ENCODE results near the gene PYGB.

Gene PYGB

DNA sequence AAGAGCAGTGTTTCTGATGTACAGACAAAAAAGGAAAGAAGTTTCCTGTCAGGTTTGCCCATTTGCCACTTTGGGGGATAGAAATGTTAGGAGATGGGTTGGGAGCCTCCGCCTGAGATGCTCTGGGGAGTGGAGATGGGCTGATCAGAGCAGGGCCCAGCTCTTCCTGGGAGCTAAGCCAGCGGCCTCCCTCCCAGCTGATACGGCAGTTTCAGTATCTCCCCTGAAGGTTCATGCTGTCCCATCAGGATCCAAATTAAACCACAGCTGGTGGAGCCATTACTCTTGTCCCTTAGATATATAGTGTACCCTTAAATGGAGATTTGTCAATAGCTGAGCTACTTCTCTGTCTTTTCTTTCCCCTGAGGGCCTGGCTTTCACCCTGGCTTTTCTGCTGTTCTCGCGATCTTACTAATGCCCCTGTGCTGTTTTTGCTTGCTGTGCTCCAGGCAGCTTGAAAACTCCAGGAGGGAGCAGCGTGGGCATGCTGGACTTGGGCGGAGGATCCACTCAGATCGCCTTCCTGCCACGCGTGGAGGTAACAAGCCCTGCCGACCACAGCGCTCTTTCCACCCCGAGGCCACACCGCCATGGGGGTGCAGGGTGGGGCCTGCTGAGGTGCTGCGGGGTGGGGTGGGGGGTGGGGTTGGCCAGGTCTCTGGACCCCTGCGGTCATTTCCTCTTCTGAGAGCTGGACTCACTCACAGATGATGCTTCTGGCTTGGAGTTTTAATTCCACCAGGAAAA is 31.5 kb upstream of the PYGB start:
- DNase-seq = no peak

DNA sequence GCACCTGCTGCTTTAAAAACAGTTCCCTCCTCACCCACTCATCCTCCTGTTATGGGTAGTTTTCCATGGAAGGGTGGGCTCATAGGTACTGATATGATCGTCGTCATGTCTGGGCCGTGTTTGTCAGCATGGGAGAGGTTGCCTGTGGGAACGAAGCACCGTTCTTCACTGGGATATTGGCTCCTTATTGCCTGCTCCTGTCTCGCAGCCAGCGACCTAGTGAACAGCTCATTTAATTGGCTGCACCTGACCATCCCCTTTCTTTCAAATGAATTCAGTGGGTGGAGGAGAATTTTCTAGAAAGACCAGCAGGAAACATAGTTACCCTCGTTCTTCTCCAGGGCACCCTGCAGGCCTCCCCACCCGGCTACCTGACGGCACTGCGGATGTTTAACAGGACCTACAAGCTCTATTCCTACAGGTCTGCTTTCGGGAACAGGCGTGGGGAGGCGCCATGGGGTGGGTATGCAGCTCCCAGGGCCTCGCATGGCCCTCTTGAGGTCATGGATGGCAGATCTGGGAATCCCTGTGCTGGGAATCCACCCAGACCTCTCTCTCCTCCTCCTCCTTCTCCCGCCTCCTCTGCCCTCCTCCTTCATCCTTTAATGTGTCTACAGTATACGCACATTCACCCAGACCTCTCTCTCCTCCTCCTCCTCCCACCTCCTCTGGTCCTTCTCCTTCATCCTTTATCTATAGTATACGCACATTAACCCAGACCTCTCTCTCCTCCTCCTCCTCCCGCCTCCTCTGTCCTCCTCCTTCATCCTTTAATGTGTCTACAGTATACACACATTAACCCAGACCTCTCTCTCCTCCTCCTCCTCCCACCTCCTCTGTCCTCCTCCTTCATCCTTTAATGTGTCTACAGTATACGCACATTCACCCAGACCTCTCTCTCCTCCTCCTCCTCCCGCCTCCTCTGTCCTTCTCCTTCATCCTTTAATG is 30.4 kb upstream of the PYGB start:
- no peak for DNase-seq

DNA sequence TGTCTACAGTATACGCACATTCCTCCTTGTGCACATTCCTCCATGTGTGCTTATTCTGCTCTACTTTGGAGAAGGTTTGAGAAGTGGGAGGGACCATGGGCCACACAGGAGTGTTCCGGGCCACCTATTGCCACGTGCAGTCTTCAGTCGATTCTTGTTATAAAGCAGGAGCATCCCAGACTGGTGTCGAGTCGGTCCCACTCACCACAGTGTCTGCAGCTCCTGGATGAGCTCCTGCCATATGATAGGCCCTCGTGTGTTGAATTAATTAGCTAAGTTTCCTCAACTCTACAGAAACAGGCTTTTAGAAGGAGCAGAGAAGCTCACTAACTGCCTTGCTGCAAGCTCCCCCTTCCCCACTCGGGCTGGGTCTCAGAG is 29.8 kb upstream of the PYGB start:
- DNase-seq = no peak

DNA sequence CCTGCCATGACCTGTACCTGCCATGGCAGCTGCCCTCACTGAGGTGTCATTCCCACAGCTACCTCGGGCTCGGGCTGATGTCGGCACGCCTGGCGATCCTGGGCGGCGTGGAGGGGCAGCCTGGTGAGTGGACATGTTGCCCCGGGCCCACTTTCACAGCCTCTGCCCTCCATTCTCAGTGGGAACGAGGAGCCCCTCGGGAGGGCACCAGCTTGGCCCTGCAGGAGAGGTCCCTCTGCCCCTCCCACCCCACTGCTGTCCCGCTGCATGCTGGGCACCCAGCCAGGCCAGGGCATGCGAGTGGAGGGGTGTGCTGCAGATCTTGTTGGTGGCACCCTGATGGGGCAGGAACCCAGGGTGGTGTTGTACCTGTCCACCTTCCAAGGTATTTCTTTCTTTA is 29.4 kb upstream of the PYGB start:
- no peak for DNase-seq

DNA sequence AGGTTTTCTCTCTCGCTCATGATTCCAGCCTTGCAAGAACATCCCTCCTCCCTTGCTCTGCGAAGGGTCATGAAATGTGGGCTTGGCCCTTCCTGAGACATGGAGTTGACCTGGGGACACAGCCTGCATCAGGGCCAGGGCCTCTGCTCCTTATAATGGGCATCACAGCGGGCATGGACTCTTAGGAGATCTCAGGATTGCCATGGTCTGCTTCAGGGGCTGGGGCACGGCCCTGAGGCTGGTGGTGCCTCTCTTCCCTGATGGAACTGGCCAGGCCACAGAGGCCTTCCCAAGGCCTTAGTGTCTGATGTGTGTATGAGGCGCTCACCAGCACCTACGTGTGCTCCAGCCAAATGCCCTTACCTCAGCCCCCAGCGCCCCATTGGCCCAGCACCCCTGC is 28.5 kb upstream of the PYGB start:
- DNase-seq = no peak

DNA sequence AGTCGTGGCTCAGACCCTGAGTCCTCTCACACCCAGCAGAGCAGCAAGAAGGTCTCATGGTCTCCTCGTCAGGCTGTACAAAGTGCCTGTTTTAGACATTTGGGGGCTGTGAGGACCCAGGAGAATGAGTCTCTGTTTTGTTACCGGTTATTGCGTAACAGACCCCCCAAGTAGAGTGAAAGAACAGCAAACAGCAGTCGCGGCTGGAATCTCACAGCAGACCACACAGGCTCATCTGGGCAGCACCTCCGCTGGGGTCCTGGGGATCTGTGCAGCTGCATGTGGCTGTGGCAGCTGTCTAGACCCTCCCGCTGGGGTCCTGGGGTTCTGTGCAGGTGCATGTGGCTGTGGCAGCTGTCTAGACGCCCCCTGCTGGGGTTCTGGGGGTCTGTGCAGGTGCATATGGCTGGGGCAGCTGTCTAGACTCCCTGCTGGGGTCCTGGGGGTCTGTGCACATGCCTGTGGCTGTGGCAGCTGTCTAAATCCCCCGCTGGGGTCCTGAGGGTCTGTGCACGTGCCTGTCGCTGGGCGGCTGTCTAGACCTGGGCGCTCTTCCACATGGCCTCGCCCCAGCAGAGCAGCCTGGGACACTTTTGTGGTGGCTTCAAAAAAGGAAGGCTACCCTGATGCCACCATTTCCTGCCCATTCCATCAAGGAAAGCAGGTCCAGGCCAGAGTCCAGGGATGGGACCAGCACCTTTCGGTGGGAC is 27.7 kb upstream of the PYGB start:
- peak in 2 of 6 experiments; percentile 8 to 12 for DNase-seq

DNA sequence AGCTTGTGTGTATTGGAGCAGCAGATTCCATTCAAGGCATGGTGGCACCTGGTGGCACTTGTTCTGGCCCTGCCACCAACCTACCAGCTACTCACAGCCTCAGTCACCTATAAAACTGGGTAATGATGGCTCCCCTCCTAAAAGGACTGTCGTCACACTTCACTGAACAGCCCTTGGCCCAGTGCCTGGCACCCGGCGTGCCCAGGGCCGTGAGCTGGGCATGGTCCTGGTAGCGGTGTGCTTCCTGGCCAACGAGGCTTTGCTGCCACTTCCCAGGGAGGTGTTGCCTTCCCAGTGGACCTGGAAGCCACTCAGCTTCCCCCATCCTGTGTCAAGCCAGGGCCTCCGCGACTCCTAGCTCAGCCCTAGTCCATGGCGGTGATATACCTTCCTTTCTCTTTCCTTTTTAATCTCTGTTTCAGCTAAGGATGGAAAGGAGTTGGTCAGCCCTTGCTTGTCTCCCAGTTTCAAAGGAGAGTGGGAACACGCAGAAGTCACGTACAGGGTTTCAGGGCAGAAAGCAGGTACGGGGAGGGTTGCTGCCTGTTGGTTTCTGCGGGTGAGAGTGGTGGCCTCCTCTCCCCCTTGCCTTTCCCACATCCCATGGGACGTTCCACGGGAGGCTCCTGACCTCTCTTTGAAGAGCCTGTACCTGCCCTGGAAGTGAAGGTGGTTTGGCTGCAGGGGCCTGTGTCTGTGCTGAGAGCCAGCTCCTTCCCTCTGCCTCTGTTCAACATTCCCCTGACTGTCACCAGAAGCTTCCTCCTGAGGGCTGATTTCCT is 26.9 kb upstream of the PYGB start:
- DNase-seq = no peak

DNA sequence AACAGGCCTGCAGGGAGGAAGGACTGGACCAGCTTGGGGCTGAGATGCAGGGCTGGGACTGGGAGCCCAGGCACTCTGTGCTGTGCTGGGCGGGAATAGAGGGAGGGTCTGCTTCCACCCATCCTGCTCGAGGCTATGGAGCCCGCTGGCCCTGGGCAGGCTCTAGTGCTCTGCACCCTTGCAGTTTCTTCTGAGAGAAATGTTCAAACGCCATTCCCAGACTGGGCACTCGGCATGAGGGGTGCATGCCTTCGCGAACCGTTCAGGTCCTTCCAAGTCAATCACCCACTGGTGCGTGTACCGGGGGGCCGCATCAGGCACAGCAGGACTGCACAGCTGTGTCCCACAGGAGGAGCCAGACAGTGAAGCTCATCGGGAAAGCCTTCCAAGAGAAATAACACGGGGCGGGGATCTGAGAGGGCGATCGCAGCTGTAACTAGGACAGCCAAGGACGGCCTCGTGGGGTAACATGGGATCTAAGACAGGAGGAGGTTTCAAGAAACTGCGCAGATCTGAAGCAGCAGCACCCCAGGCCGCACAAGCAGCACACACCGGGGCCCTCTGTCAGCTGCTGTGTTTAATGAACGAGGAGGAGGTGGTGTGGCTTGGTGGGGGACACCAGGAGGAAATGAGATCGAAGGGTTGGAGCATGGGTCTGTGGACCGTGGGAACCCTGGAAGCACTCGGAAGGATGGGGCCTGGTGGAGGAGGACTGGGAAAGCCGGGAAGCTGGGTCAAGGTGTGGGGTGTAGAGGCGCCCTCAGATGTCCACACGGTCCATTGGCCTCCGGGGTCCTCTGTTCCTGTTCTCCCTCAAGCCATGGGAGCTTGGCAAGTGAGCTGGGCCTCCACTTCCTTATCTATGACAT is 26.1 kb upstream of the PYGB start:
- no peak for DNase-seq

DNA sequence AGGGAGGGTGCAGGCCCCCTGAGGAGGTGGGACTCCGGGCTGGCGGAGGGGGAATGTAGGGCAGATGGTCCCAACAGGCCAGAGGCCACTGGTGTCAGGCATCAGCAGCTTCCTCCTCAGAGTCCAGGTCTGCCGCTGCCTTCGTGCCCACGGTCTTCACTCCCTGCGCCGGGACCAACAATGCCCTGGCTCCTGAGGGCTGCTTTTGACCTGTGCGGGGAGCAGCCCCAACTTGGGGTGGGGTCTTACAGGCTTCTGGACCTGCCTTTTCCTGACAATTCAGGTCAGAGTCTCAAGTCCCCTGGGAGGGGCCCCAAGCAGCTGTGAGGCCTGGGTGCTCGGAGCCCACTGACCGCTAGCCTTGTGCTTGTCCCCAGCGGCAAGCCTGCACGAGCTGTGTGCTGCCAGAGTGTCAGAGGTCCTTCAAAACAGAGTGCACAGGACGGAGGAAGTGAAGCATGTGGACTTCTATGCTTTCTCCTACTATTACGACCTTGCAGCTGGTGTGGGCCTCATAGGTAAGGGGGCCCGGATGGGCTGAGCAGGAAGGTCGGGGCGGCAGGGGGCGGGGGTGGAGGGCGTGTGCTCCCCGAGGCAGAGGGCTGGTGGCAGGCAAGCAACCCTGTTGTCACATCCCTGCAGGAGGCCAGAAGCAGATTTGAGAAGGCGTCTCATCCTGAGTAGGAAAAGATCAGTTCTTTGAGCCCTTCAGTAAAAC is 25.3 kb upstream of the PYGB start:
- DNase-seq = no peak

DNA sequence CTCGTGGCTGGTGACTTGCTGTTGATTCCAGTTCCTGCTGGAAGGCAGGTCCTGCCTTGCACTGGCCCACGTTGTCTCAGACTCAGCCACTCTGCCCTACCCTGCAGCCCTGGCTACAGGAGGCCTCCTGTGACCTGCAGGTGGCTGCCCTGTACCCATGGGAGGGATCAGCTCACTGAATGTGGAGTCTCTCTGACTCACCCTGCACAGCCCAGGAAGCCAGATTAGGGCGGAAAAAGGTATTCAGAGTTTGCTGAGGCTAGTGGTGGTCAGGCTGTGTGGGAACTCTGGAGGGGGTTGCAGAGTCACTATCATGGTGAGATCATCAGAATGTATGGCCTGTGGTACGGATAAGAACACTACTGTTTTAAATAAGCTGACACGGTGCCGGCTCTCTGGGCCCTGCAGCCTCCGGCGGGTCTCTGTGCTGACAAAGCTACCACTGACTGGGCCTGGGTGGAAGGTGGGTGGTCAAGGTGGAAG is 24.7 kb upstream of the PYGB start:
- DNase-seq = no peak

DNA sequence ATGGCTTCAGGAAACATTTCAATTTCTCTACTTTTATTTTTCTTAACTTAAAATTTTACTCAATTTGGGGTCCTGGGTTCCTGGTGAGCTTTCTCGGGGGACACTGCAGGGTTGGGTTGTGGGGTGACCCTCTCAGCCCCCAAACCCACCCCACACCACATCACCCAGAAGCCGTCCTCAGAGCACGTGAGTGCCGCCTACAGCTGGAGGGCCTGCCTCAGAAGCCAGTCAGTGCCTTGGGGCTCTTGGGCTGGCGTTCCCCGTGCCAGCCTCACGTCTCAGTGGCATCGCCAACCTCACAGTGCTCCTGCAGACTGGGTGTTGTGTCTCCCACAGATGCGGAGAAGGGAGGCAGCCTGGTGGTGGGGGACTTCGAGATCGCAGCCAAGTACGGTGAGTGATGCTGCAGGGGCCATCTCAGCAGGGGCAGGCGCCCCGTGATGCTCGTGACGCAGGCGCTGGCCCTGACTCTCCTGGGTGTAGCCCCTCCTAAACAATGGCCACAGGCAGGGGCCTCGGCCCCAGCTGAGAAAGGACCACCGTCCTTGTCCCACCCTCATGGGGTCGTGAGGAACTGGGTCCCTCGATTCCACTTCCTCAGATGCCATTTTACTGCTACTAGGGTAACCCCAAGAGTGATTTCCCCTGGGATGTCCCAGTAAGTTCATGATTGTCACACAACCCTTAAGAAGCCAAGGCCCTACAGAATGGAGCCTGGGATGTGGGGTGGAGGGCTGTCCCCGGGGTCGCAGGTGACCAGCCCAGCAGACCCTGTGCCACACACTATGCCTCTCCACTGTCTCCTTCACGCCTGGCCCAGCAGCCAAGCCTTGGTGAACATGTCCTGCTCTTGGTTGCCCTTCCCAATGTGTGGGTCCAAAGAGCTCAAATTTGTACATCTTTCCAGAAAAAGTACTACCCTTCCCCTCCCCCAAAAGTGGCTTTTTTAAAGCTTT is 23.8 kb upstream of the PYGB start:
- no peak for DNase-seq

DNA sequence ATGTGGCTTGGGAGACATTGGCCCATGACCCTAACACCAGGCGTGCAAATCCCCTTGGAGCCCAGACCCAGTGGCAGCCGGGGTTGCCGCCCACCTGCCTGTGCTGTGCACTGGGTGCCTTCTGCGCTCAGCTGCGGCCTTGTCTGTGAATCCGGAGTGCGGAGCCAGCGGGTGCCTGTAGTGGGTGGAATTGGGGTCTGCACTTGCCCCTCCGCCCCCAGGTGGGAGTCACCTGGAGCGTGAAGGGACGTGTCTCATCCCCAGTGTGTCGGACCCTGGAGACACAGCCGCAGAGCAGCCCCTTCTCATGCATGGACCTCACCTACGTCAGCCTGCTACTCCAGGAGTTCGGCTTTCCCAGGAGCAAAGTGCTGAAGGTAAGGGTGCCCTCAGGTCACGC is 22.9 kb upstream of the PYGB start:
- DNase-seq = no peak

DNA sequence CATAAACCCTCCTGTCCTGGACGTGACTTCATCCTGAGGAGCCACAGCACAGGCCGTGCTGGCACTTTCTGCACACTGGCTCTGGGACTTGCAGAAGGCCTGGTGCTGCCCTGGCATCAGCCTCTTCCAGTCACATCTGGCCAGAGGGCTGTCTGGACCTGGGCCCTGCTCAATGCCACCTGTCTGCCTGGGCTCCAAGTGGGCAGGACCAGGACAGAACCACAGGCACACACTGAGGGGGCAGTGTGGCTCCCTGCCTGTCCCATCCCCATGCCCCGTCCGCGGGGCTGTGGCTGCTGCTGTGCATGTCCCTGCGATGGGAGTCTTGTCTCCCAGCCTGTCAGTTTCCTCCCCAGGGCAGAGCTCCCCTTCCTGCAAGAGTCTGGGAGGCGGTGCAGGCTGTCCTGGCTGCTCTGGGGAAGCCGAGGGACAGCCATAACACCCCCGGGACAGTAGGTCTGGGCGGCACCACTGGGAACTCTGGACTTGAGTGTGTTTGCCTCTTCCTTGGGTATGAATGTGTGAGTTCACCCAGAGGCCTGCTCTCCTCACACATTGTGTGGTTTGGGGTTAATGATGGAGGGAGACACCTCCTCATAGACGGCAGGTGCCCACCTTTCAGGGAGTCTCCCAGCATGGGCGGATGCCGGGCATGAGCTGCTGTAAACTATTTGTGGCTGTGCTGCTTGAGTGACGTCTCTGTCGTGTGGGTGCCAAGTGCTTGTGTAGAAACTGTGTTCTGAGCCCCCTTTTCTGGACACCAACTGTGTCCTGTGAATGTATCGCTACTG is 22.0 kb upstream of the PYGB start:
- DNase-seq = no peak

DNA sequence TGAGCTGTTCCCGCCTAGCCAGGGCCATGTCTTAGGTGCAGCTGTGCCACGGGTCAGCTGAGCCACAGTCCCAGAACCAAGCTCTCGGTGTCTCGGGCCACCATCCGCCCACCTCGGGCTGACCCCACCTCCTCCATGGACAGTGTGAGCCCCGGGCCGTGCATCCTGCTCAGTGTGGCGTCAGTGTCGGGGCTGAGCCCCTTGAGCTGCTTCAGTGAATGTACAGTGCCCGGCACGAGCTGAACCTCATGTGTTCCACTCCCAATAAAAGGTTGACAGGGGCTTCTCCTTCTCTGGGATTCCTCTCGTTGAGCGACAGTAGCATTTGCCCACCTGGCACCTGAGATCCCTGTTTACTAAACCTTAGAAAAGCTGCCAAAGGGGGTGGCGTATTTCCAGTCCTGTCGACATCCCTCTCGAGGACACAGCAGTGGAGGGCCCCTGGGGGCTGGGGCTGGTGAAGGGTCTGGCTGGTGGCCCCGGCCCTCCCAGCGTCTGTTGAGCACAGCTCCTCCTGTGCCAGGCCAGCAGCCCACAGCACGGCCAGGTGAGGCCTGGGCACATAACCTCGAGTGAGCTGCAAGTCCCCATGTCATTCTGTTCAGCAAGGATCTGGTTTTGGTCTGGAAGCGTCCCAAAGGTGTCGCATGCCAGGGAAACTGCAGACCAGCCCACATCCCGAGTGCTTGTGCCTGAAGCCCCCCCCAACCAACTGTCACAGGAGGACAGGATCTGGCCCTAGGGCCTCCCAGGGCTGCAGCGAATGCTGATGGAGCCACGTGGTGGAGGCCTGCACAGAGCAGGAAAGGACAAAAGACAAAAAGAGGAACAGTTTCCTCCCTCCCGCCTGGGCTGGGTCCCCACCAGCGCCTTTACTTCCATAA is 21.2 kb upstream of the PYGB start:
- DNase-seq = no peak

DNA sequence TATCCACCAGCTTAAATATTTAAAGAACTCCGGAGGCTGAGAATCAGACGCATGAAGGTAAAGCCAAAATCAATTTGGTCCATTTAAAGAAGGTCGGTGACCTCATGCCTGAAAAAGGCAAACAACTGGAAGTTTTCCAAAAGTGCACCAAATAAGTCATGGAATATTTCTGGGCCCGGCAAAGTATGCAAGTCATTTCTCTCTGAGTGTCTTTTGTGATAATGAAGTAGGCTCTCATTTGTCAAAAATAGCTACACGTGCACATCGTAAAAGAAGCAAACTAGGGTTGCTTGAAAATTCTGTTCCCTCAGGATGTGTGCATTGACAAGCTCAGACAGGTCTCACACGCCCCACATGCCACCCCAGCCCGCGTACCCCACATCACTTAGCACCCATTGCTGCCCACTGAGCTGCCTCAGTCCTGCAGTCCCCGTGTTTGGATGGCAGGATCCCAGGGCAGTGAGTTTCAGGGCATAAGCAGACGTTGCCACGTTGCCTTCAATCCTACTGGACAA is 20.5 kb upstream of the PYGB start:
- DNase-seq = no peak

DNA sequence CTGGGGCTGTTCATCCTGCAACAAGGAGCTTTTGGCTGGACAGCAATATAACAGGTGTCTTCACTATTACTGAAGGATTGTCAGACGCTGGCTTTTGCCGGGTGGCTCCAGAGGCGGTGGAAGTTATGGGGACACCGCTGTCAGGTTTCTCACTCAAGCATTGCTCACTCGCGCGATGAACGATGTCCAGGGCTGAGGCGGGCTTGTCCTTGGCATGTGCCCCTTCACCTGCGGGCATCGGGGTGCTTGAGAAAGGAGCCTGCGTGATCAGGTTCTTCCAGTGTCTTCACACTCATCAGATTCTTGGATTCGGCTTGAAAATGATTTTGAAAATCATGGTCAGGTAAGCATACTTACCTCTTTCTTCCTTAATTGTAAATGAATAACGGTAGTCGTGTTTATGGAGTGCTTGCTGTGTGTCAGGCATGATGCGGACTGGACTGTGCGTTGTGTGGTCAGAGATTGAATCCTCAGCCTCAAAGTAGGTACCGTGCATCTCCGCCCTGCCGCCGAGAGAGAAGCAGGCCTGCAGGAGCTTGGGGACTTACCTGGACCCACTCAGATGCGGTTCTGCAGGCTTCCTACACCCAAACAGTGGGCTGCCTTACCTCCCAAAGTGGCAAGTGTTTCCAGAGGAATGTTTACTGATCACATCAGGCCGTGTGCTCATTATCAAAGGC is 18.3 kb upstream of the PYGB start:
- DNase-seq = no peak
